Esophagus (tissue), 2 donors: Measurements from ENCODE around the gene LSAMP. TPM values are rescaled to one million over a fixed set of nuclear protein-coding genes. Genes with fewer than 3 reads are reported as not detected.

ENCODE experiments used
- H3K27ac ChIP-seq, 2 donors: one replicate each; pipeline ENCODE4 v1.5.1; 2013; ENCODE audit warnings: low read depth in 2 of 2, mild to moderate bottlenecking in 2 of 2, inconsistent platforms in 1 of 2, low read length in 1 of 2, moderate library complexity in 1 of 2
- H3K27me3 ChIP-seq, 2 donors: one replicate each; pipeline ENCODE4 v1.6.1; 2013; ENCODE audit warnings: low read length in 2 of 2, control low read depth in 1 of 2, mild to moderate bottlenecking in 1 of 2; ENCODE audit not compliant: insufficient read depth in 2 of 2, control insufficient read depth in 1 of 2
- H3K36me3 ChIP-seq, 2 donors: one replicate each; pipeline ENCODE4 v1.6.1; 2013; ENCODE audit warnings: low read length in 1 of 2; ENCODE audit not compliant: control insufficient read depth in 2 of 2, insufficient read depth in 2 of 2
- H3K4me1 ChIP-seq, 2 donors: one replicate each; pipeline ENCODE4 v1.6.1; 2013; ENCODE audit warnings: low read length in 1 of 2; ENCODE audit not compliant: control insufficient read depth in 2 of 2, insufficient read depth in 2 of 2
- H3K4me3 ChIP-seq, 2 donors: one replicate each; pipeline ENCODE4 v1.5.1; 2013; ENCODE audit warnings: low read length in 2 of 2, mild to moderate bottlenecking in 2 of 2, low read depth in 1 of 2, moderate library complexity in 1 of 2
- H3K9me3 ChIP-seq, 2 donors: one replicate each; pipeline ENCODE4 v1.6.1; 2013; ENCODE audit warnings: mild to moderate bottlenecking in 2 of 2, low read depth in 1 of 2, low read length in 1 of 2, moderate library complexity in 1 of 2; ENCODE audit not compliant: control insufficient read depth in 2 of 2, insufficient read depth in 1 of 2
- WGBS, 2 donors: extraction: QIAGEN DNeasy Blood & Tissue Kit; methylation state at CpG; one replicate each; pipeline ENCODE4 v1.1.7; 2013; 5-methylcytosine and 5-hydroxymethylcytosine counted together
- polyA plus RNA-seq, 2 donors: library from polyadenylated mRNA; stranded (reverse); fragments of 200-250 nt; gene quantifications; one replicate each; pipeline ENCODE4 v1.2.3, GENCODE V29; 2013
- donor health status: healthy with polysubstance abuse.
- donor health status: Bipolar disorder and iron deficiency.

LSAMP gene
- polyA plus RNA-seq, 2 donors = 0.10 to 0.16 TPM

DNA sequence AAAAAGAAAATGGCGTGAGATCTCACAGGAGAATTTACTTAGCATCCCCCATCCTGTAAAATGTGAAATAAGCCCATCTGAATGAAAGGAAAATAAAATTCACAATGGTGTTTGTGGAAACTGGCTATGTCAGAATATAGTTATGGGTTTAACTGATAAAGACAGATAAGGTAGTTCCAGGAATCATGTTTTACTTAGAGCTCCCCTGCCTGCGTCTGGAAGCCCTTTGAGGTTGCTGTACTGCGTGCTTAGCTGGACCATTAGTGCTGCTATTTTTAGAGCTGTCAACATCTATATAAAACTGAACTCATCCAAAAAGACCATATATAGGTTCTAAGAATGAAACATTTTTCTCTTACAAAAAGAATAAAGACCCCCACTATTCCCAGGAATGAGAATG lies 130.8 kb downstream of the LSAMP start:
- Histone ChIP-seq H3K36me3 (no peaks in the 10 kb centered on the region), H3K27ac (no peak overlapping the region), H3K9me3 (no peaks in the 10 kb centered on the region), H3K4me1 (peaks cover 0 to 4% of the 10 kb centered on the region in 2 donors), H3K4me3 (no peak overlapping the region), H3K27me3 (no peaks in the 10 kb centered on the region)
- 58 to 60% methylated on average over 3 of the region's 3 CpGs for WGBS, 2 donors

DNA sequence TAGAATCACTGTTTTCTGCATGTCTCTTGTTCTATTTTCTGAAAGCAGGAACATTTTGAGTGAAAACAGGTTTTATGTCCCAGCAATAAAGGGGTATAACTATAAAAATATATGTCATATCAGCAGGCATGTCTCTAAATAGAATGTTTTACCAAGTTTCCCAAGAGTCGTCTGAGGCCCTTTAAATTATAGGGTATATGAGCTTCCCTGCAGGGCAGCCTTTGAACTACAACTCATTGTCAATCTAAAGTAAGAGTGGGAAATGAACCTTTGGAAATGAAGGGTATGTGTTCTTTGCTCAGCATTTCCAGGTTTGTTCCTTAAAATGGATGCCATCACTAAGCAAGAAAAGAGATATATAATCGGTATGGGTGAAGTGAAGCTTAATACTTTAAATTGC lies 138.6 kb downstream of the LSAMP start:
- Histone ChIP-seq H3K4me3 (no peak overlapping the region), H3K27me3 (no peaks in the 10 kb centered on the region), H3K9me3 (no peaks in the 10 kb centered on the region), H3K36me3 (no peaks in the 10 kb centered on the region), H3K27ac (no peak overlapping the region), H3K4me1 (no peaks in the 10 kb centered on the region)
- 67 to 75% methylated on average over 2 of the region's 2 CpGs for WGBS, 2 donors

DNA sequence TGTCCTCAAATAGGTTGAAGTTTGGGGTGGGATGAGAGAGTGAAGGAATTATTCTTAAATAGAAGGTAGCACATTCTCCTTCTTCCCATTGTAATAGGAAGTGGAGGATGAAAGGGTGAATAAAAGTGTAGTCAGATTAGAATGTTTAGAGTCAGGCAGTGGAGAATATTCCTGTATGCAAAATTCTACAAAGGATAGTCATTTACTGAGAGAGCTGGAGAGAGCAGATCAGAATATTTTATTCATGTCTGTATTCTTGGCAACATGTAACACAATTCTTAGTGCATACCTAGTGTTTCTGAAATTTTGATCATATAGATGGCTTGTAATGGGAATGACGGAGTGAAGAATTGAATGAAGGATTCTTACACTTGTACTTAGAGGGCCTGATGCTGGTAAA lies 139.1 kb downstream of the LSAMP start:
- Histone ChIP-seq H3K4me3 (no peak overlapping the region), H3K27ac (no peak overlapping the region), H3K4me1 (no peaks in the 10 kb centered on the region), H3K27me3 (no peaks in the 10 kb centered on the region), H3K9me3 (no peaks in the 10 kb centered on the region), H3K36me3 (no peaks in the 10 kb centered on the region)
- 91 to 95% methylated on average over 1 of the region's 1 CpG for WGBS, 2 donors

DNA sequence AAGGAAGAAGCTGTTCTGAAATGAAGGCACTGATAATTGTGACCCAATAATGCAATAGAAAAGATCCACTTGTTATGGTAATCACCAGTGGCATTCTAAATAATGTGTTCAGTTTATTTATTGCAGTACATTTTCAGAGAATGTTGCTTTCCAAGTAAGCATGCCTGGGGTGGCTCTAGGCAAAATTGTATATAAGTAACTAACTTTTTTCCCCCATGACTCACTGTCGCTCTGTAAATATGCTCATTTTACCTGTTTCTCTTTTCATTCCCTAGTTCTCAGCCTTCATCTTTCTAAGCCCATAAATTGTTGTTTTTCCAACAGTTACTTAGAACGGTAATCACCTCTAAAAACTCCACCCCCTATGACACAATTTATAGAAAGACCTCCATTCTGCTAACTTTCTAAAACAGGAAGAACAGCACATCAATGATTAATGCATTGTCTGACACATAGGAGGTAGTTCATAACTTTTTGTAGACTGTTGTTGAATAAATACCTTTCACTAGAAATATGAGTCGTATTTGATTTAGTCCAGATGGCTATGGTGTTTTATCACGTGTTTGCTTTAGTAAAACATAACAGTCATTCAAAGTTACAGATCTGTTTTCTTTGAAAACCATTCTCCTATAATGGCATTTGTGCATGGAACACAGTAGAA lies 143.1 kb downstream of the LSAMP start:
- Histone ChIP-seq H3K9me3 (no peaks in the 10 kb centered on the region), H3K27ac (no peak overlapping the region), H3K4me3 (no peak overlapping the region), H3K4me1 (no peaks in the 10 kb centered on the region), H3K27me3 (no peaks in the 10 kb centered on the region), H3K36me3 (no peaks in the 10 kb centered on the region)
- 41 to 42% methylated on average over 4 of the region's 4 CpGs for WGBS, 2 donors

DNA sequence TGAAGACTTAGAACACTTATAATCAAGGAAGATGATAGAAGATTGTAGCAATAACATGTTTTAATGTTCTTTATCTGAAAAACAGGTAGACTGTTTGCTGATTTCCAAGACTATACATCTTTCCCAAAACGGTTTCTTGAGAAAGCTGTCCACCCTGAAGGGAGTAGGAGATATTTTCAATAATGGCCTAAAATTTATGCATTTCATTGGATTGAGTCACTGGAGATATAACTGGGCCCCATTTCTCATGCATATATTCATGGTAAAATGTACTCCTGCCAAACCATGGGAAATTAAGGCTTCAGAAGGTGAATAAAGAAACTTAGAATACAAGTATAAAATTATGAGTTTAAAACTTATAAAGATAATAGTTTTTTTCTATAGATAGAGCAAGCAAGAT lies 143.9 kb downstream of the LSAMP start:
- Histone ChIP-seq H3K4me1 (no peaks in the 10 kb centered on the region), H3K27me3 (no peaks in the 10 kb centered on the region), H3K36me3 (no peaks in the 10 kb centered on the region), H3K4me3 (no peak overlapping the region), H3K27ac (no peak overlapping the region), H3K9me3 (no peaks in the 10 kb centered on the region)
- 63 to 70% methylated on average over 1 of the region's 1 CpG for whole genome bisulfite sequencing, 2 donors

DNA sequence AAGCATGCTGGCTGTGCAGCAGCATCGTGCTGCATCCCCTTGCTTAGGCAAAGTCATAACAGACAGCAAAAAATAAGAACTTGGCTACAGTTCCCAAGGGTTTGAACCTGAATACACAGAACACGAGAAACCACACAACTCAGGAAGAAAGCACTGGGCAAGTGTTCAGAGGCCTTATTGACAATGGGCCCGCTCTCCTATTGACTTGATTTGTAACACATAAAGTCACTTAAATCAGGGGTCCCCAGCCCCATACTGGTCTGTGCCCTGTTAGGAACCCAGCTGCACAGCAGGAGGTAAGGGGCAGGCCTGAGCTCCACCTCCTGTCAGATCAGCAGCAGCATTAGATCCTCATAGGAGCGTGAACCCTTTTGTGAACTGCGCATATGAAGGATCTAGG lies 145.1 kb downstream of the LSAMP start:
- no peaks in the 10 kb centered on the region for H3K27me3 ChIP-seq

DNA sequence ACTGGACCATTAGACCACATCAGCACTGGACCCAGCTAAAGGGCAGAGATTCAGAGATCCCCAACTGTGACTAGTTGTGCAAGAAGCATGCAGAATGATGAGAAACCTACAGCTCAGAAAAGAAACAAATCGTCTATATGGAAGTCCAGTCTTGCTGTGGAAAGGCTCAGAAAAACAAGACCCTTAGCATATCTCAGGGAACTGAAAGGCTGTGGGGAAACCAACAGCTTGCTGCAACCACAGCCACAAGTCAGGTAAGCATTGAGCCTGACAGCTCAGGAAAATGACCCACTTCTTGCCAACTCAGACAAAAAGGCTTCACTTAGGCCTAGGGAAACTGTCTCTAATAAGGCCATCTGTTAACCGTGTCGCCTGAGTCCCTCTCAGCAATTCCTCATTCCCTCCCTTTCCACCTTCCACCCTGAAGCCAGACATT lies 145.6 kb downstream of the LSAMP start:
- WGBS, 2 donors = 71 to 87% methylated on average over 3 of the region's 3 CpGs
- Histone ChIP-seq H3K4me1 (no peaks in the 10 kb centered on the region), H3K4me3 (no peak overlapping the region), H3K9me3 (no peaks in the 10 kb centered on the region), H3K36me3 (no peaks in the 10 kb centered on the region), H3K27ac (no peak overlapping the region), H3K27me3 (no peaks in the 10 kb centered on the region)

More for the DNA sequence above, 145.1 kb downstream of the LSAMP start:
- 85 to 87% methylated on average over 5 of the region's 5 CpGs for WGBS, 2 donors
- Histone ChIP-seq H3K9me3 (no peaks in the 10 kb centered on the region), H3K27ac (no peak overlapping the region), H3K36me3 (no peaks in the 10 kb centered on the region), H3K4me1 (no peaks in the 10 kb centered on the region), H3K4me3 (no peak overlapping the region)

GRCh38 chr3:116298151-116298550 lies 147.1 kb downstream of the LSAMP start:
- H3K27ac ChIP-seq = no peak overlapping the region
- no peaks in the 10 kb centered on the region for H3K9me3 ChIP-seq
- 57 to 58% methylated on average over 1 of the region's 1 CpG for WGBS, 2 donors
- no peak overlapping the region for H3K4me3 ChIP-seq
- H3K4me1 ChIP-seq = no peaks in the 10 kb centered on the region
- H3K27me3 ChIP-seq = no peaks in the 10 kb centered on the region
- no peaks in the 10 kb centered on the region for H3K36me3 ChIP-seq

DNA sequence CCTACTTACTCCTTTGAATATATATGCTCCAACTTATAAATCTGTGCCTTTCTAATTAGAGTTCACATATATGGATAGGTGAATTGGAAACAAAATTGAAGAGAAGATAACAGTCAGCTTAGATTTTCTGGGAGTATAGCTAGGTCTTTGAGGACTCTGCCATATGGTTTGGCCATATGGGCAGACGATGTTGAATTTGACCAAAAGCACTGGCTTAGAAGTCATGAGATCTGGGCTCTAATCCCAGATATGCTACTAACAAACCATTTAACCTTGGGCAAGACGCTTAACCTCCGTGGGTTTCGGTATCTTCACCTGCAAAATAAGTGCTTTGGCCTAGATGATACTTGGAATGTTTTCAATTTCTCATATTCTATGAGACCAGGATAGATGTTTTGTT lies 154.1 kb downstream of the LSAMP start:
- no peaks in the 10 kb centered on the region for H3K27me3 ChIP-seq
- H3K27ac ChIP-seq = no peak overlapping the region
- H3K9me3 ChIP-seq = no peaks in the 10 kb centered on the region
- no peaks in the 10 kb centered on the region for H3K36me3 ChIP-seq
- no peak overlapping the region for H3K4me3 ChIP-seq
- WGBS, 2 donors = 90 to 91% methylated on average over 4 of the region's 4 CpGs
- no peaks in the 10 kb centered on the region for H3K4me1 ChIP-seq

GRCh38 chr3:116288485-116288884 lies 156.8 kb downstream of the LSAMP start:
- Histone ChIP-seq H3K27ac (no peak overlapping the region), H3K4me1 (no peaks in the 10 kb centered on the region), H3K36me3 (no peaks in the 10 kb centered on the region), H3K27me3 (no peaks in the 10 kb centered on the region), H3K4me3 (no peak overlapping the region), H3K9me3 (no peaks in the 10 kb centered on the region)
- 54 to 56% methylated on average over 4 of the region's 4 CpGs for WGBS, 2 donors
